HepG2 (cell line): ENCODE data around the gene PARD3. TPM values are rescaled to one million over a fixed set of nuclear protein-coding genes. Genes with fewer than 3 reads are reported as not detected.

Experiments
- ASH2L ChIP-seq: fragments of 300-600, 200-600 bp; sonication (generic); IDR thresholded peaks from 2 replicates; pipeline ENCODE4 v1.7.0; 2017; ENCODE audit warnings: low read depth, mild to moderate bottlenecking, moderate library complexity, mixed read lengths, low read length; ENCODE audit not compliant: insufficient read length
- CEBPG ChIP-seq: IDR thresholded peaks from 2 replicates; pipeline ENCODE4 v1.6.1; 2016
- CREM ChIP-seq, 2 experiments: sonication (generic) in 1 of 2; formaldehyde crosslinking in 1 of 2; IDR thresholded peaks; 2 replicates each; pipeline versions ENCODE4 v1.4.0 to v1.6.1; 2016 to 2020; ENCODE audit warnings: antibody characterized with exemption in 1 of 2, mild to moderate bottlenecking in 1 of 2, missing genetic modification reagents in 1 of 2
- DMTF1 ChIP-seq: sonication (generic); formaldehyde crosslinking; IDR thresholded peaks from 2 replicates; pipeline ENCODE4 v1.4.0; 2020; ENCODE audit warnings: mild to moderate bottlenecking, missing genetic modification reagents
- DNMT3B ChIP-seq: conservative IDR thresholded peaks from 2 replicates; pipeline ENCODE4 v1.6.1; 2016; ENCODE audit warnings: missing biosample characterization, control low read depth
- EP300 ChIP-seq, 3 experiments: sonication (generic) in 1 of 3; formaldehyde crosslinking in 1 of 3; IDR thresholded peaks; 2 replicates each; pipeline versions ENCODE4 v1.5.1 to v1.6.1; 2011 to 2020; ENCODE audit warnings: low read depth in 2 of 3, low read length in 2 of 3, borderline replicate concordance in 1 of 3, improper control_type of control experiment in 1 of 3, mild to moderate bottlenecking in 1 of 3, missing genetic modification reagents in 1 of 3, moderate library complexity in 1 of 3
- GFI1 ChIP-seq: sonication (generic); formaldehyde crosslinking; IDR thresholded peaks from 2 replicates; pipeline ENCODE4 v1.5.0; 2020; ENCODE audit warnings: missing genetic modification reagents, mild to moderate bottlenecking, borderline replicate concordance
- HNF1A ChIP-seq, 2 experiments: sonication (generic) in 1 of 2; formaldehyde crosslinking in 1 of 2; IDR thresholded peaks; 2 replicates each; pipeline versions ENCODE4 v1.4.0 to v1.6.1; 2016 to 2020; ENCODE audit warnings: borderline replicate concordance in 1 of 2, low read depth in 1 of 2, mild to moderate bottlenecking in 1 of 2, missing genetic modification reagents in 1 of 2
- ISL2 ChIP-seq: sonication (generic); formaldehyde crosslinking; IDR thresholded peaks from 2 replicates; pipeline ENCODE4 v1.5.0; 2020; ENCODE audit warnings: missing genetic modification reagents
- SAFB2 ChIP-seq: sonication (generic); formaldehyde crosslinking; IDR thresholded peaks from 2 replicates; pipeline ENCODE4 v1.5.1; 2020; ENCODE audit warnings: missing genetic modification reagents, low read depth, mild to moderate bottlenecking, borderline replicate concordance
- SAP130 ChIP-seq: IDR thresholded peaks from 2 replicates; pipeline ENCODE4 v1.6.1; 2016; ENCODE audit warnings: low read depth
- SOX13 ChIP-seq, 3 experiments: fragments of 450-650 bp in 1 of 3; sonication (generic) in 1 of 3; formaldehyde crosslinking in 1 of 3; IDR thresholded peaks in 2 of 3; conservative IDR thresholded peaks in 1 of 3; 2 replicates each; pipeline versions ENCODE4 v1.5.0 to v1.6.1; 2016 to 2020; ENCODE audit warnings: antibody characterized with exemption in 1 of 3, mild to moderate bottlenecking in 1 of 3, missing compliant biosample characterization in 1 of 3, missing genetic modification reagents in 1 of 3, moderate library complexity in 1 of 3
- TEAD3 ChIP-seq: optimal IDR thresholded peaks from 2 replicates; pipeline ENCODE3; 2016; ENCODE audit warnings: borderline replicate concordance
- ZMYM4 ChIP-seq: sonication (generic); formaldehyde crosslinking; IDR thresholded peaks from 2 replicates; pipeline ENCODE4 v1.8.1; 2023; ENCODE audit warnings: mild to moderate bottlenecking, missing genetic modification reagents
- ZNF562 ChIP-seq: sonication (generic); formaldehyde crosslinking; IDR thresholded peaks from 2 replicates; pipeline ENCODE4 v1.8.0; 2022; ENCODE audit warnings: missing genetic modification reagents, borderline replicate concordance
- ZNF841 ChIP-seq: sonication (generic); formaldehyde crosslinking; IDR thresholded peaks from 2 replicates; pipeline ENCODE4 v1.8.1; 2023; ENCODE audit warnings: missing genetic modification reagents, borderline replicate concordance
- polyA plus RNA-seq, 8 experiments: library from polyadenylated mRNA; depleted of rRNA in 3 of 8; stranded (reverse) in 7 of 8; unstranded in 1 of 8; fragments of >200 nt; fragmentation: Illumina TruSeq in 4 of 8; extraction: Trizol in 4 of 8; gene quantifications; 2 replicates each; pipeline versions ENCODE4 v1.2.1 to v1.2.3, GENCODE V29; 2011 to 2016; ENCODE audit warnings: low read depth in 4 of 8, missing spikeins in 1 of 8, mixed read lengths in 1 of 8; ENCODE audit not compliant: insufficient read depth in 1 of 8
- total RNA-seq, 5 experiments: library from RNA; depleted of rRNA; stranded (reverse); fragments of >200 nt; fragmentation: Illumina TruSeq; extraction: Trizol; gene quantifications; 2 replicates each; pipeline ENCODE4 v1.2.3, GENCODE V29; 2016; ENCODE audit warnings: low read depth in 1 of 5
- TF ChIP-seq, protein P1 (sequence below): sonication (generic); formaldehyde crosslinking; IDR thresholded peaks from 2 replicates; pipeline ENCODE4 v1.4.0; 2020; ENCODE audit warnings: missing genetic modification reagents

PARD3 gene
- total and polyA plus RNA-seq, 2 of the 13 experiments (the other 11 are each of a cell fraction or from before 2014, with no cell fraction given): 40.9 to 60.0 TPM

- TF ChIP-seq HNF1A (IDR thresholded peaks at IDR 0.05; ENCODE audit: low read depth) (peak; percentile 36; the same call in 1 of the 2 replicates), HNF1A (CRISPR knock-in tag; IDR thresholded peaks at IDR 0.05; ENCODE audit: borderline replicate concordance) (no peak), SOX13 (IDR thresholded peaks at IDR 0.05) (0 out of 2 replicates have a peak, but pooled peaks have one; percentile 12), SOX13 (CRISPR knock-in tag; conservative IDR thresholded peaks at IDR 0.05 in 1 of 2, IDR thresholded peaks at IDR 0.05 in 1 of 2) (peak in 1 of 2 experiments; percentile 88; a peak in 2 of 4 replicates), DMTF1 (no peak), ZMYM4 (peak; percentile 49; the same call in 1 of the 2 replicates), TEAD3 (peak; percentile 29), SAP130 (CRISPR knock-in tag) (peak; percentile 37), ISL2 (CRISPR knock-in tag) (peak; percentile 85), GFI1 (CRISPR knock-in tag) (0 out of 2 replicates have a peak, but pooled peaks have one; percentile 33), CREM (IDR thresholded peaks at IDR 0.05) (peak; percentile 64; the same call in 1 of the 2 replicates), CREM (CRISPR knock-in tag; IDR thresholded peaks at IDR 0.05) (no peak), ZNF562 (CRISPR knock-in tag) (no peak), CEBPG (CRISPR knock-in tag) (peak; percentile 72), ASH2L (peak; percentile 46), DNMT3B (CRISPR knock-in tag) (no peak), SAFB2 (CRISPR knock-in tag) (no peak; the same call in 1 of the 2 replicates), EP300 (IDR thresholded peaks at IDR 0.05; ENCODE audit: low read depth in 2 of 2, low read length in 2 of 2) (peak in 1 of 2 experiments; percentile 63; a peak in 1 of 4 replicates), EP300 (CRISPR knock-in tag; IDR thresholded peaks at IDR 0.05; ENCODE audit: borderline replicate concordance) (no peak), ZNF841 (no peak)
- TF ChIP-seq, protein P1, sequence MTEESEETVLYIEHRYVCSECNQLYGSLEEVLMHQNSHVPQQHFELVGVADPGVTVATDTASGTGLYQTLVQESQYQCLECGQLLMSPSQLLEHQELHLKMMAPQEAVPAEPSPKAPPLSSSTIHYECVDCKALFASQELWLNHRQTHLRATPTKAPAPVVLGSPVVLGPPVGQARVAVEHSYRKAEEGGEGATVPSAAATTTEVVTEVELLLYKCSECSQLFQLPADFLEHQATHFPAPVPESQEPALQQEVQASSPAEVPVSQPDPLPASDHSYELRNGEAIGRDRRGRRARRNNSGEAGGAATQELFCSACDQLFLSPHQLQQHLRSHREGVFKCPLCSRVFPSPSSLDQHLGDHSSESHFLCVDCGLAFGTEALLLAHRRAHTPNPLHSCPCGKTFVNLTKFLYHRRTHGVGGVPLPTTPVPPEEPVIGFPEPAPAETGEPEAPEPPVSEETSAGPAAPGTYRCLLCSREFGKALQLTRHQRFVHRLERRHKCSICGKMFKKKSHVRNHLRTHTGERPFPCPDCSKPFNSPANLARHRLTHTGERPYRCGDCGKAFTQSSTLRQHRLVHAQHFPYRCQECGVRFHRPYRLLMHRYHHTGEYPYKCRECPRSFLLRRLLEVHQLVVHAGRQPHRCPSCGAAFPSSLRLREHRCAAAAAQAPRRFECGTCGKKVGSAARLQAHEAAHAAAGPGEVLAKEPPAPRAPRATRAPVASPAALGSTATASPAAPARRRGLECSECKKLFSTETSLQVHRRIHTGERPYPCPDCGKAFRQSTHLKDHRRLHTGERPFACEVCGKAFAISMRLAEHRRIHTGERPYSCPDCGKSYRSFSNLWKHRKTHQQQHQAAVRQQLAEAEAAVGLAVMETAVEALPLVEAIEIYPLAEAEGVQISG (CRISPR knock-in tag): no peak
These were observed 583.5 kb downstream of the PARD3 start (continued) for GRCh38 chr10:34231441-34232180.
